ENCODE measurements around the gene CBX1. TPM values are rescaled to one million over a fixed set of nuclear protein-coding genes. Genes with fewer than 3 reads are reported as not detected.
A peak's percentile ranks its signal among the peaks of the same experiment; 100 is the strongest.

Gene CBX1
- total and polyA plus RNA-seq, 2 of the 8 experiments (the other 6 are each of a cell fraction or from before 2014, with no cell fraction given) = 38.7 to 173 TPM

- H2BK120ac ChIP-seq (replicated peaks; ENCODE audit: low read depth, low read length) = no peak overlapping the region
- H4K91ac ChIP-seq (replicated peaks; ENCODE audit: insufficient read length, low read length) = no peak overlapping the region
- H2AFZ ChIP-seq (ENCODE audit: low read length) = no peak overlapping the region
- no peak overlapping the region for H3K4ac ChIP-seq (replicated peaks; ENCODE audit: insufficient read length, low read depth, low read length)
- H2BK5ac ChIP-seq (ENCODE audit: low read depth, low read length) = no peak overlapping the region
- H3K27ac ChIP-seq (ENCODE audit: low read depth, low read length) = no peak overlapping the region
- H3K36me3 ChIP-seq (ENCODE audit: control insufficient read depth in 2 of 4, insufficient read depth in 4 of 4, low read length in 3 of 4) = no peaks in the 10 kb centered on the region
- 65% methylated on average over 6 of the region's 6 CpGs; no CpG with 5 or more reads in 1 of the 2 experiments for WGBS, 2 experiments (ENCODE audit: extremely low coverage in 1 of 2, insufficient coverage in 1 of 2, insufficient read length in 1 of 2, insufficient replicate concordance in 2 of 2, low coverage in 1 of 2, low lambda C conversion rate in 2 of 2, missing lambda C conversion rate in 1 of 2)
- H4K8ac ChIP-seq (ENCODE audit: extremely low read depth, insufficient read depth, low read length) = no peak overlapping the region
- peaks cover 18% of the 10 kb centered on the region for H3K23me2 ChIP-seq (ENCODE audit: low read depth, low read length)
- no peak overlapping the region for H3K18ac ChIP-seq (ENCODE audit: extremely low read depth, low read length)
- no peak overlapping the region for H3K56ac ChIP-seq (replicated peaks; ENCODE audit: insufficient read length, low read depth, low read length)
- no peak overlapping the region for H2AK5ac ChIP-seq (ENCODE audit: low read depth, low read length)
- no peak overlapping the region for H2BK20ac ChIP-seq (ENCODE audit: low read length)
- H3K79me2 ChIP-seq (ENCODE audit: control insufficient read depth in 1 of 2, insufficient read depth in 2 of 2, low read length in 2 of 2) = no peaks in the 10 kb centered on the region
- peaks cover 0 to 21% (median 11%) of the 10 kb centered on the region in 4 experiments; a peak in 5 of 7 replicates for H3K4me1 ChIP-seq (replicated peaks in 1 of 4; ENCODE audit: control insufficient read depth in 3 of 4, insufficient read depth in 4 of 4, low read length in 3 of 4)
- H2BK12ac ChIP-seq (ENCODE audit: low read depth, low read length) = no peak overlapping the region
- H3K9me3 ChIP-seq (ENCODE audit: insufficient read depth in 2 of 2, low read depth in 1 of 2, low read length in 1 of 2) = no peaks in the 10 kb centered on the region
- H3K27me3 ChIP-seq (replicated peaks in 1 of 4; ENCODE audit: control insufficient read depth in 3 of 4, extremely low read depth in 1 of 4, insufficient read depth in 3 of 4, low read length in 3 of 4) = peaks cover 2 to 23% (median 17%) of the 10 kb centered on the region in 4 experiments
- peak overlapping the region; percentile 44 for H4K5ac ChIP-seq (ENCODE audit: insufficient read length, low read depth, low read length)
- no peak overlapping the region for H3K9ac ChIP-seq (replicated peaks in 1 of 4; ENCODE audit: extremely low read depth in 1 of 4, low read depth in 3 of 4, low read length in 3 of 4)
- DNase-seq (ENCODE audit: low read depth in 1 of 2, low spot score in 2 of 2) = no peak
- no peak overlapping the region for H2BK15ac ChIP-seq (ENCODE audit: low read length)
- H3K4me2 ChIP-seq (ENCODE audit: insufficient read depth in 1 of 2, low read depth in 2 of 2, low read length in 2 of 2) = peak overlapping the region in 1 of 2 experiments; percentile 42; a peak in 1 of 4 replicates
- no peak overlapping the region for H3K14ac ChIP-seq (ENCODE audit: insufficient read length)
- ChIA-PET CTCF (ENCODE audit: partially characterized antibody) (interaction anchor here (14.1 to 27.8 kb wide), 2 partner anchors 44 to 71 kb away, joined by 493 to 698 read pairs; partner anchors contain the start of genes CDK5RAP3, PNPO and PRR15L), POLR2A (ENCODE audit: partially characterized antibody) (no interaction called here)
- no peaks in the 10 kb centered on the region for H4K20me1 ChIP-seq (replicated peaks in 1 of 2; ENCODE audit: control insufficient read depth in 1 of 2, insufficient read depth in 2 of 2, low read length in 2 of 2)
- H3K23ac ChIP-seq (ENCODE audit: insufficient read length) = no peak overlapping the region
- TF ChIP-seq SAP30 (IDR thresholded peaks at IDR 0.05; ENCODE audit: insufficient read depth, insufficient replicate concordance, low read length) (no peak), FOSL1 (IDR thresholded peaks at IDR 0.05; ENCODE audit: insufficient read depth, low read depth, low read length) (no peak), JUND (IDR thresholded peaks at IDR 0.05; ENCODE audit: low read length) (no peak), BRCA1 (IDR thresholded peaks at IDR 0.05; ENCODE audit: low read depth, low read length) (no peak), KDM4A (IDR thresholded peaks at IDR 0.05; ENCODE audit: low read depth, low read length, severe bottlenecking) (no peak), SIX5 (IDR thresholded peaks at IDR 0.05; ENCODE audit: low read depth, low read length) (no peak), YY1 (IDR thresholded peaks at IDR 0.05; ENCODE audit: low read depth, low read length) (no peak), TAF1 (IDR thresholded peaks at IDR 0.05; ENCODE audit: low read depth, low read length) (no peak), SUZ12 (IDR thresholded peaks at IDR 0.05; ENCODE audit: low read length) (no peak), RAD21 (IDR thresholded peaks at IDR 0.05 in 1 of 2, conservative IDR thresholded peaks at IDR 0.05 in 1 of 2; ENCODE audit: low read depth in 2 of 2, low read length in 2 of 2) (no peak)
- no peak for FAIRE-seq
- no peaks in the 10 kb centered on the region for H3K79me1 ChIP-seq (ENCODE audit: low read depth, low read length)
- peak overlapping the region in 1 of 4 experiments; percentile 65; a peak in 1 of 8 replicates for H3K4me3 ChIP-seq (ENCODE audit: extremely low read depth in 1 of 4, insufficient read depth in 2 of 4, low read depth in 3 of 4, low read length in 4 of 4)
Observed at GRCh38 chr17:48022901-48023300, 78.4 kb downstream of the CBX1 start.
